ENCODE data around the gene PTH1R.

PTH1R gene

DNA sequence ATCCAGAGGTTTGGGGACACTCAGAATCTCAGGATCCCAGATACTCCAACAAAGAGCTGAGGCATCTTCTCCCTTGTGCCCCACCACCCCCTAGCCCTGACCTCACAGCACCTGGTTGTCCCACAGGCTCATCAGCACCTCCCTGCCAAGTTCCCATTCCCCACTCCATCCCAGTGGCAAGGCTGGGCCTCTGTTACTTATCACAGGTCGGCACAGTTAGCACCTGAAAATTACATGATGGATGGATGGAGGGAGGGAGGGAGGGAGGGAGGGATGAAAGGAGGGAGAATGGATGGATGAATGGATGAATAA lies 27.1 kb upstream of the PTH1R start:
- DNase-seq = no peak

DNA sequence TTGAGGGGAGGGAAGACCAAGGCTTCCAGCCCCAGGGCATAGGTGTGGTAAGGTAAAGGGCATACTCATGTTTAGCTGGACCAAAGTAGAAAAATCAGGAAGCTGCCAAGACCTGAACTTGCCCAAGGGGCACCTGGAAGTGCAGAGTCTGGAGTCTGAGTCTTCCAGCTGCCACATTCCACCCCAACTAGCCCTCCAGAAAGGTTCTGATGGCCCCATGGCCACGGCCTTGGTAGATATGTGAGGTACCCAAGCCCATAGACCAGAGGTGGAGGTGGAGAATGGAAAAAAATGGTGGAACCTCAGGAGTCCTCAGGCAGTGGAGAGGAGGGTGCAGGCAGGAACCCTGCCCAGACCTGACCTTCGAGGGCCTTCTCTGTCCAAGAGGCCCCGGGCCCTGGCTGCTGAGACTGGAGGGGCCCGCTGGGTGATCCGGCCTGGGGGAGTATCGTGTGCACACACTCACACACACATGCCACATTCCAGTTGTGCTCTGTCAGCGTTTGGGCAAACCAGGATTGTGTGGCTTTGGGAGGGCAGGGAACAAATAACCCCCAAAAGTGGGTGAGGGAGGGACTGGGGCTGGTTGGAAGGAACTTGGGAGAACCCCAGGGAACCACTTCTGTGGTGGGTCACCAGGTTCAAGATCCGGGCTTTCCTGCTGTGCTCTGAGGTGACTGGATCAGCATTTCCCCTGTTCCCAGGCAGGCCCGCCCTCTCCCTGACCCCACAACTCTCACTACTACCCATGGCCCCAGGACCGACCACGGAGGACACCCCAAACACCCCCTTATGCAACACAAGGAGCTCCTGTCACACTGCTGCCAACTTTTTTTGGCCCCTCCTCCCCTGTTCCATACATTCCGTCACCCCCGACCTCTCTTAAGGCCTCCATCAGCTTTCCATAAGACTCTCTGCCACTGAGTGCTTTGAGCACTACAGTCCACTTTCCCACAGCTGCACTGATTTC lies 25.9 kb upstream of the PTH1R start:
- no peak for DNase-seq

DNA sequence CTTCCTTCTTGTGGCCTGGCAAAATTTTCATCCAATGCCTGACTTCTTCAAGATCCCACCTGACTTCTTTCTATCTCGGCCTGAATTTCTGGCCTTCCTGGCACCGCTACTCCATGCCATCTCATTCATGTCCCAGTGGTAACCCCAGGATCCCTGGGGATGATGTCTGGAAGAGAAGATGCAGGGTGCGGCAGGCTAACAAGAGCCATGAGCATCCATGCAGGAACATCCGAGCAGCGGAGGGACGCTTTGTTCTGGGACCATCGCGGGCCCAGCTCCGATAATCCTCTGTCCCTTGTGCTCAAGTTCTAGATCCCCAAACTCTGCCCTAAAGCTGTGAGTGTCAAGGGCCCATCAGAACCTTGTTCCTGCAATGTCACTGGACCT lies 25.2 kb upstream of the PTH1R start:
- no peak for DNase-seq

DNA sequence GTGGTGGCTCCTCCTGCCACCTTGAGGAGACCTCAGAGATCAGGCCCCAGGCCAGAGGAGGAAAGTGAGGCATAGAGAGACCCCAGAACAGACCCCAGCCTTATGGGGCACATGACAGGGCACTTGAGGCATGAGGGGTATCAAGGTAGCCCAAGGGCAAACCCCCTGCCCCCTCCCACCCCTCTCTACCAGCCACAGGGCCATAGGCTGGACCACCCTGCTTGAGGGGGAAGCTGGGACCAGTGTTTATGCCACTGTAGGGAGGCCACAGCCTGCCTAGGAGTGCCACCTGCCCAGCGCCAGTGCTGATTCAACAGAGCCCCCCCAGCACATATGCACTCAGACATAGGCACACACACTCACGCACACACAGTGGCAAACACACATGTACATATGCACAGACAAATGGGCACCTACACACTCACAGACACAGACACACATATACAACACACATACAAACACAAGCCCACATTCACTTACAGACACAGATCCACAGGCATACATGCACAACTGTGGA lies 24.6 kb upstream of the PTH1R start:
- DNase-seq = no peak

DNA sequence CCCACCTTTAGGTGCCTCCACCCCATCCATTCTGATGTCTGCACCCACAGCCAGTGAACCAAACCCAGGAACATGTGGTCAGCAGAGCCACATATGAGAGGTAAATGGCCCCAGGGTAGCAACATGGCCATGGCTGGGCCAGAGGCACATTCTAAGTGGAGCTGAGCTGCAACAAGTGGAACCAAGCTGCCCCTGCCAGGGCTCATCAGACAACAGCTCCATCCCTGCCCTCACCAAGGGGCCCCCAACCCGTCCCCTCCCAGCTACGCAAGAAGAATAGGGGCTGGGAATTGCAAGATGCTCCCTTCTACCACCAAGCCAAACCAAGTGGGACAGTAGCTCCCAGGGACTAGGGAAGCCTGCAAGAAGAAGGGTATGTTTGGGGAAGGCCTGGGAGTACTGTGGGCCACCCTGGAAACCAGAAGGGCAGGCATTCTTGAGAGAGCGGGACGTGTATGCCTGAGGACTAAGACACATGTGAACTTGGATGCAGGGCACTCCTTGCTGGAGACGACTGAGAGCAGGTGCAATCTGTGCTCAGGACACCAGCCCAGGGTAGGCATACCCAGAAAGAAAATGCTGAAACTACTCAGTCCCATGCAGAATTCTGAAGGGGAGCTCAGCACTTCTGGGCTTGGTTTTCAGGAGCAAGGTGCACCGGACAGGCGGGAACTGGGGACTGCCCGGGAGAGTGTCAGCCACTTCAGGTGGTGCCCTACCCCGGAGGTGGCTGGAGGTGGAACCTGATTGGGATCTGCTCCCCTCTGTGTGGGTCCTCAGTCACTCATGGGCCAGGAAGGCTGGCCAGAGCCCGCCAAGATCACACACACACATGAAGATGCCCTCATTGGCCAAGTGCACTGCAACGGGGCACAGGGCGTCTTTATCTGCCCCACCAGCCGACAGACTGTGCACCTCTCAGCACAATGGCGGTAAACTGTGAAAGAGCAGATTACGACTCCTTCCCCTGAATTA lies 23.8 kb upstream of the PTH1R start:
- DNase-seq = no peak

DNA sequence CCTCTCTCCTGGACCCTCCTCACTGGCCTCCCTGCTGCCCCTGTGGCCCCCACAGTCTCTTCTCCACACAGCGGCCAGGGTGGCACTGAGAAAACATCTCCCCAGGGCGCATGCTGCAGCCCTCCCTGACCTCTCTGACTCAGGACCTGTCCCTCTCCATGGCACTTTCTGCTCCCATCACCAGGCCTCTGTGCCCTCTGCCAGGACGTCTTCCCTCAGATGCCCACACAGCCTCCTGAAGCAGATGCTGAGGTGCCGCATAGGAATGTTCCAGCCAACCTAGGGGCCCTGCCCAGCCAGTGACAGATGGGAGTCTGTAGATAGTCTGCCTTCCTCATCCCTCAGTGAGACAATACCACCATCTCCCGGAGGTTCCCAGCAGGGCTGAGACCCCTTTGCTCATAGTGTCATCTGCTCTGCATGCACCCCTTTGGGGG lies 22.9 kb upstream of the PTH1R start:
- DNase-seq = no peak

DNA sequence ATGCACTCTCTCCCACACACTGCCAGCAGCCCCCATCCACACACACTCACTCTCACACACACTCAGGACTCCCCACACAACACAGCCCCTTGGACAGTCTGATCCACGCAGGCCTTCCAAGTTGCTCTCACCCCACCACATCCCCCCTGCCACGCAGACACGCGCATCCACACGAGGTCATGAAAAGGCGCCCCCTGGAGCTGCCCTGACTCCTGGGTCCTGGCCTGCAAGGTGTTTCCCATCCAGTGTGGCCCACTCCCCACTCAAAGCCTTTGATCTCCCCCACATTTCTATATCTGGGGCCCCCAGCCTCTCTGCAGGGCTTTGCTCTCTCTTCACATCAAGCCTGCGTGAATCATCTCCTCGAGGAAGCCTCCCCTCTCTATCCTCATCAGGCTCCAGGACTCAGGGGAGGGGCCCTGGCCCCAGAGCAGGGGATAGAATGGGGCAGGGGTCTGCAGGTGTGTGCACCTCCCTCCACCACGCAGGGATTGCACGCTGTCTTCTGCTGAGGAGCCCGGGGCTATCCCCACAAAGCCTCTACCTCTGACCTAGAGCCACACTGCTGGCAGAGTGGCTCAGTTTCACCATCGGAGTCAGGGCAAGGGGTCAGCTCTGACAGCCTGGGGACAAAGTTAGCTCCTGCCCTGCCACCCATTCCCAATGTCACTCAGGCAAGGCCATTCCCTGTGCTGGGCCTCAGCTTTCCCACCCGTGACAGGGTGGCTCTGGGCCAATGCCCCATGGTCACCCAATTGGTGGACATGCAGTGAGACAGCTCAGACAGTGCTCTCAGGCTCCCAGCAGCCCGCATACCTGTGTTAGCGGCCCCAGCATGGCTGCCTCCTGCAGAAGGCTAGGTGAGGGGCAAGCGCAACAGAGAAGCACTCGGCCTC lies 20.7 kb upstream of the PTH1R start:
- no peak for DNase-seq

DNA sequence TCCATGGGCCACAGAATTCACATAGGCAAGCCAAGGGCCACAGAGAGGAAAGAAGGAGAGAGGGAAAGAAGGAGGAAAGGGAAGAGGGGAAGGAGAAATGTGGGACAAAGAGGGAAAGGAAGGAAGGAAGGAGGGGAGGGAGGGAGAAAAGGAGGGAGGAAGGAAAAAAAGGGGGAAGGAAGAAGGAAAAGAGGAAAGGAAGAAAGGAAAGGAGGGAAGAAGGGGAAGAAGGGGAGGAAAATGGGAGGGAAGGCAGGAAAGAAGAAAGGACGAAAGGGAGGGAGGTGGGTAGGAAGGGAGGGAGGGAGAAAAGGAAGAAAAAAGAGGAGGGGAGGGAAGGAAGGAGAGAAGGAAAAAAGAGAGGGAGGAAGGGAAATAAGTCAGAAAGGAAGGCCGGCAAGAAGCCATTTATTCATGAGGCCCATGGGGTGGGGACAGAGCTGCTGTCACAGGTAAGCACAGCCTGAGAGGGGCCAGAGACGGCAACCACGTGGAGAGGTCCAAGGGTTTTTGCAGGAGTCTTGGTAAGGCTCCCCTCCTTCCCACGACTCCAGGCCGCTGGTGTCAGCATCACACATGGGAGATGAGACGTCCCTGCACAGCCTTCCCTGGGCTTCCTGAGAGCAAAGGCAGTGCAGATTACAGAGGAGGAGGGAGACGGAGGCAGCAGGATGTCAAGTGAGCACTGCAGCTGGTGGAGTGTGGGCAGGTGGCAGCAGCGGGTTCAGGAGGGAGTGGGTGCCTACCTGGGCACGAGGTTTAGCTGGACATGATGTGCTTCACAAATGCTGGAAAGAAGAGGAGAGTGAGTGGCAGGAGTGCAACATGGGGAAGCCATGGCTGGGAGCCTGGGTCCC lies 19.8 kb upstream of the PTH1R start:
- no peak for DNase-seq

DNA sequence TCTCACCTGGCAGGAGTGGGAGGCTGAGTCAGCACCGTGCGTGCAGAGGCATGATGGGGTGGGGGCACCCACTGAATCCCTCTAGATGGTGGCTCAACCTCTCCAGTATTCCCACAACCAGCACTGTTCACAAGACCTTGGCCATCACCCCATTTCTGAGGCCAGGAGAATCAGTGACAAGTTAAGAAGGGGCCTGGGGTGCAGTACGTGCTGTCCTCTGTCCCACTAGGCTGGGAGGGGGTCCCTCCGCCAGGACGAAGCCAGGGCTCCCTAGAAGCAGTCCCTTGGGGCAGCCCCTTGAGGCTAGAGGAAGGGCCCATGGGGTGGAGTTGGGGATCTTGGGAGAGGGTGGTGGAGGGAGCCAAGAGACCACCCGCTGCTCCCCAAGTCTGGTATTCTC lies 19.1 kb upstream of the PTH1R start:
- no peak for DNase-seq

DNA sequence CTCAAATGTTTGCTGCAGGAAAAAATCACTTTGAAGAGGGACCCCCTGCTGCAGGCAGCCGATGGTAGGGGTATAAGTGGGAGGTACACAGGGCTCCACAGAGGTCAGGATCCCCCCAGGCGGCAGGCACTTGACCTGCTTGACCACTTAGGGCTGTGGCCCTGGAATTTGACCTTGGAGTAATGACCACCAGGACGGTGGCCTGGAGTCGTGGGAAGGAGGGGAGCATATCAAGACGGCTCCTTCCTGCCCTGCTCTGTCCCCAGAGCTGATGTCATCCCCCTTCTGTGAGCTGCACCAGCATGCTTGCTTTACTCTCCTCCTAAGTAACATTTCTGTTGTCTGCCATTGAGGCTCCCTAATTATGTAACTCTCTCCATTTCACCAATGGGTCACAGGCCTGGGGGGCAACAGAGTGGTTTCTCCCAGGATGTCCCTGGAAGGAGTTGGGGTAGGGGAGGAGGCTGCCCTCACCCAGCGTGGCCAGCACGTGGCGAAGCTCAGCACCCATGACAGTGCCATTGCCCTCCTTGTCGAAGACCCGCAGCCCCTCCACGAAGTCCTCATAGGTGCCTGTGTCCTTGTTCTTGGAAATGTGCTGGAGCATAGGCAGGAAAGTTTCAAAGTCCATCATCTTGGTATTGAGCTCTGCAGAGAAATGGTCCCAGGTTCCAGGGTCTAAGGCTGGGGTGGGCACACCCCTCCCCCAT lies 18.4 kb upstream of the PTH1R start:
- no peak for DNase-seq

DNA sequence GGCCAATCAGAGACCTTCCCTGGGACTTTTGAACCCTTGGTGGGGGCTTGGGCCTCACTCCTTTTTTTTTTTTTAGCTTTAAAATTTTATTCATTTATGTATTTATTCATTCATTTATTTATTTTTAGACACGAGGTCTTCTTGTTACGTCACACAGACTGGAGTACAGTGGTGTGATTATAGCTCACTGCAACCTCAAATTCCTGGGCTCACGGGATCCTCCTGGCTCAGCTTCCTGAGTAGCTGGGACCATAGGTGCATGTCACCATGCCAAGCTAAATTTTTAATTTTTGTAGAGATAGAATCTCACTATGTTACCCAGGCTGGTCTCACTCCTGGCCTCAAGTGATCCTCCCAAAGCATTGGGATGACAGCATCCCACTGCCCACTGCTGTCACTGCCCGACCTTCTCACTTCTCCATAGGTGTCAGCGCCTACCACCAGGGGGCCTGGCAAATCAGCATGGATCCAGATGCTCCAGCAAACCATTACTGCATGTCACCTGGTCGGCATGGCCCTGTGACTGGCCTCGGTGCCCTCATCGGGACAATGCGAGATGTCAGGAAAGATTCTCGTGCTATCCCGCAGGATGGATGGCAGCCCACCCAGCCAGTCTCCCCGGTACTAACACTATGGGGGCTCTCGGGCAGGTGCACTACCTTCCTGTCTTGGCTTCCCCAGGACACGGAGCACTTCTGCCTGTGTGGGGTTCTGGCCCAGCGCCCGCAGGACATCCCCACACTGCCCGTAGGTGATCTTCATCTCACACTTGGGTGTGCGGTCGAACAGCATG lies 17.3 kb upstream of the PTH1R start:
- no peak for DNase-seq

DNA sequence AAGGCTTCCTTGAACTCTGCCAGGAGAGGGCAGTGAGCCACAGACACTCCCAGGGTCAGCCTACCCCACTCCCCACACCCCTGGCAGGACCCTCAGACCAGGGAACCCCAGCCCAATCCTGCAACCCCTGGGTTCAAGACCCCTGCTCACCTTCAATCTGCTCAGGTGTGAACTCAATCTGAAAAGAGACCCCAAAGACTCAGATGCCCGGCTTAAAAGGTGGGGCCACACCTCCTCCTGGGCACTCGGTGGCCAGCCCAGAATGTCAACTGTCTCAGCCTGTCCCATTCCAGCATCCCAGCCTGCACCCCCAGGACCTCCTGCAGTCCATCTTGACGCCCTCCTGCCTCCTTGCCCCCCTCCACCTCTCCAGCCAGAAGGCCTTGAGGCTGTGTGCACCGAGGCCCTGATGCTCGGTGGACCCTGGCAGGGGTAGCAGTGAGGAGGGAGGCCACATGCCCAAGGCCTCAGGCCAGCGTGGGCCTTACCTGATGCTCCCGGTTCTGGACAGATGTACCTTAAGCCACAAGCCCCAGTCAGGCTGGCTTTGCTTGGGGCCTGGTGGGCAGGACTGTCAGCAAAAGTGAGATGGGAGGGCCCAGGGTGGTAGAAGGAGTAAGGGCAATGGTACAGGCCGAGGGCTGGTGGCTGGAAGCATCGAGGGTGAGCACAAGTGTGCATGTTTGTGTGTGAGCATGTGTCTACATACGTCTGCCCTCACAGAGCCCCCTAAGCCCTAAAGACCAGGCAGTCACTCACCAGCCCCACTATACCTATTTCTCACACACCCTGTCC lies 16.5 kb upstream of the PTH1R start:
- DNase-seq = no peak

DNA sequence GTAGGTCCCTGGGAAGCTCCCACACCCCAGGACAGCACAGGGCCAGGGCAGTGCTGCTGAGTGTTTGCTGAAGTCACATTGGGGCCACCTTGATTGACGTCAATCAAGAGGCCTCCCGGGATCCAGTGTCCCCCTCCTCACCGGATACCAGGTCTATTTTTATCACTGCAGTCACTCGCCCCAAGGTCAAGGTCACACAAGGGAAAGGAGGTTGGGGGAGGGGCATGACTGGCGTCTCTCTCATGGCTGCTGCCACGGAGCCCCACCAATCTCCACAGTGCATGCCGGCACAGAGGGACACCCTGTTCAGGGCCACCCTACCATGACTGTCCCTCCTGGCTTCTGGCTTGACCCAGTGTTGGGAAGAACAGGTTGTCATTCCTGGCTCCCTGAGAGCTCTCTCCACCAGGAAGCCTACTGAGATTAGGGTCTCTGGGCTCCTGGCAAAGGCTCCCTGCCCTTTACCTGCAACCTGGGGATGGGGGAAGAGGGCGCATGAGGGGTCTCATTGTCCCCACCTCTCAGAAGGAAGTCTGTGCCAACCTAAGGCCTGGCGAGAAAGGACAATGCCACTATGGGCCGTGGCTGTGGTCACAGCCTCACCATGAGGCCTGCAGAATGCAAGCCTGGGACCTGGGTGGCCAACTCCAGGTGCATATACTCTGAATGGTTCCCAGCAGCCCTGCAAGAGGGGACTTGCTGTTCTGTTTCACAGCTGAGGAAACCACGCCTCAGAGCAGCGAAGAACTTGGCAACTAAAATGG lies 15.7 kb upstream of the PTH1R start:
- DNase-seq = no peak

DNA sequence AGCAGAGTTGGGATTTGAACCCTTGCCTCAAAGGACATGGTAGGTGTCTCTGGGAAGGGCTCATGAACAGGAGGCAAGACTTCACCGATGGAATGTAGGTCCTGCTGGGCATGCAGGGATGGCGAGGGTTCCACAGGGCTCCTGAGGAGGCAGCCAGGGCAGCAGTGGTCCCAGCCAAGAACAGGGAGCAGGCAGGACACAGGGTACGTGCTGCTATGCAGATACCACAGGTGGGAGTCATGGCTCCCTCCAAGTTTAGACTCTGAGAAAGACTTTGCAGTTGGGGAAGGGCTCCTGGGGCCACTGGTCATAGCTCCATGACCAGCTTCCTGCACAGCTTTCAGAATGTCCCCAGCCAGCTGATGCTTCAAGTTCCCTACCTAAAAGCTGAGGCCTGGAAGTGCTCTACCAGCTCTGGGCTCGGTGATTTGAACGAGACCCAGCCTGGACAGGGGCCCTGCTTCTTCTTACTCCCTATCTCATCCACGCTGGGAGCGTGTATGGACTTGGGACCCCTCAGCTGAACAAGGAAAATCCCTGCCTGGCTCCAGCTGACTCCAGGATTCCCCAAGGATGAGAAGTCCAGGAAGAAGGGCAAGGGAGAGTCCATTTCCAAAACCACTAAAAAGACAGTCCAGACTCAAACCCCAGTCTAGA lies 15.0 kb upstream of the PTH1R start:
- DNase-seq = no peak

DNA sequence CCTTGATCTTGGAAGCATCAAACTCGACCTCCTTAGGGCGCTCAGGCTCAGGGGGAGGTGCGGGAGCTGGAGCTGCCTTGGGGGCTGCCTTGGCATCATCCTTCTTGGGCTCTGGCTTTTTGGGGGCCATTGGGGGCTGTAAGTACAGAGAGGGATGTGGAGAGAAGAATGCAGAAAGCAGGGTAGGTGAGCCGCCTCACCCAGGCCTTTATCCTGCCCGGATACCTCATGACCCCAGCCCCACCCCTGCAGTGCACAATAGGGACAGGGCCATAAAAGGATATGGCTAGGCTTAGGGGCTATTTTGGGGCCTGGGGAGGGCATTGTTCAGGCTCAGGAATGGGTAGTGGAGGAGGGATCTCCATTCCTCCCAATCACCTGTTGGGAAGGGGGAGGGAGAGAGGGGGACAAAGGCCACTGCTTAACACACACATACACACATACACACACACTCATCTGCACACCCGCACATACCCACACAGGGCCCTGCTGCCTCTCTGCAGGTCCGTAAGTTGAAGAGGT lies 14.2 kb upstream of the PTH1R start, which contains the start of gene MYL3:
Gene MYL3 (minus strand): TSS at position 184 of the 522 bp plus-strand sequence. CDS start 54 bp downstream, at position 130.
- DNase-seq = no peak

DNA sequence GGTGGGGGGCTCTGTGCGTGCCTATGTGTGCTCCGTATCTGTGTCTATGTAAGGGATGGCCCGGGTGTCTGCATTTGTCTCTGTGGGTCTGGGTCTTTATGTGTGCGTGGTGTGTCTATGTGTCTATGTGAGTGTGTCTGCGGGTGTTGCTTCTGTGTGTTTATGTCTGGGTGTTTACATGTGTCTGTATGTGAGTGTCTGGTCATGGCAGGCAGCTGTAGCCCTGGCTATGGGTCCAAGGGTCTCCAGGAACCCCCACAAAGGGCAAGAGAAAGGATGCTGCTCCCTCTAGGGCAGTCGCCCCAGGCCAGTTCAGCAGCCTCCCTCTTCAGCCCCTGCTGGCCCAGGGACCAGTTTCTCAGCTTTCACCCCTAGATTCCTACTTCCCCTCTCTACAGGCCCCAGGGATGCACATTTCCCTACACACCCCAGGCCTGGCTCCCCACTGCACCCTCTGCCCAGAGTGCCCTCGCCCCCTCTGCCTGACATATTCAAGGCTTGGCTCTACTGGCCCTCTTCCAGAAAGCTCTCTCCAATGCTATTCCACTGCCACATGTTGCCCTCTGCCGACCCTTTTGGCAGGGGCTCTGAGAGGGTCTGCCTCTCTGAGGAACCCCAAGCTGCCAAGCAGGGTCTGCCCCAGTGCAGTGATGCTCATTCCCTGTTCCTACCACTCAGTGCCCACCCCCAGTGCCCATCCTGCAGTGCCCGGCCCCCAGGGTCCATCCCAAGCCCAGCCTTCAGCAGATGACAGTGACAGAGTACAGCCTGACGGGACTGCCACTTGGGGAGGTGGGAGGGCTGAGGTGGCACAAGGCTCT lies 13.2 kb upstream of the PTH1R start:
- no peak for DNase-seq
